Smooth muscle cell (in vitro differentiated cells): ENCODE measurements around the gene SPINT2. TPM values are rescaled to one million over a fixed set of nuclear protein-coding genes. Genes with fewer than 3 reads are reported as not detected.

Experiments used
- DNase-seq: peaks from one replicate; lab custom pipeline; 2025; ENCODE audit not compliant: unreplicated experiment; lab: John Stamatoyannopoulos, UW
- H2AFZ ChIP-seq: fragments of 200-600 bp; sonication (generic); 2 replicates; pipeline ENCODE4 v1.6.0; 2016; ENCODE audit warnings: antibody characterized with exemption, low read depth, mild to moderate bottlenecking
- H3F3A ChIP-seq: fragments of 200-600 bp; sonication (generic); 2 replicates; pipeline ENCODE4 v1.6.0; 2017; ENCODE audit warnings: antibody characterized with exemption, low read depth
- H3K27ac ChIP-seq: fragments of 200-600 bp; sonication (generic); 2 replicates; pipeline ENCODE4 v1.5.1; 2016; ENCODE audit warnings: low read depth, mild to moderate bottlenecking
- H3K27me3 ChIP-seq: fragments of 200-600 bp; sonication (generic); 2 replicates; pipeline ENCODE4 v1.6.1; 2016; ENCODE audit warnings: low read depth, mild to moderate bottlenecking
- H3K36me3 ChIP-seq: fragments of 200-600 bp; sonication (generic); 2 replicates; pipeline ENCODE4 v1.5.1; 2016; ENCODE audit warnings: low read depth
- H3K4me1 ChIP-seq: fragments of 200-600 bp; sonication (generic); 2 replicates; pipeline ENCODE4 v1.5.1; 2016; ENCODE audit warnings: low read depth
- H3K4me2 ChIP-seq: fragments of 200-600 bp; sonication (generic); 2 replicates; pipeline ENCODE4 v1.6.0; 2016; ENCODE audit warnings: mild to moderate bottlenecking
- H3K4me3 ChIP-seq: fragments of 200-600 bp; sonication (generic); 2 replicates; pipeline ENCODE4 v1.5.1; 2016; ENCODE audit warnings: mild to moderate bottlenecking
- H3K79me2 ChIP-seq: fragments of 200-600 bp; sonication (generic); 2 replicates; pipeline ENCODE4 v1.6.0; 2016; ENCODE audit warnings: low read depth, mild to moderate bottlenecking
- H3K9ac ChIP-seq: fragments of 200-600 bp; sonication (generic); 2 replicates; pipeline ENCODE4 v1.6.0; 2016; ENCODE audit warnings: low read depth
- H3K9me3 ChIP-seq: fragments of 200-600 bp; sonication (generic); replicated peaks from 2 replicates; pipeline ENCODE4 v1.5.1; 2016; ENCODE audit warnings: low read depth
- H4K20me1 ChIP-seq: fragments of 200-600 bp; sonication (generic); 2 replicates; pipeline ENCODE4 v1.6.0; 2016; ENCODE audit warnings: low read depth
- WGBS: methylation state at CpG from one replicate; pipeline ENCODE4 v1.1.7; 2016; ENCODE audit warnings: low lambda C conversion rate; 5-methylcytosine and 5-hydroxymethylcytosine counted together
- polyA plus RNA-seq: library from polyadenylated mRNA; unstranded; fragments of >200 nt; fragmentation: Nextera tagmentation; extraction: Ambion mirVana; gene quantifications from 2 replicates; pipeline ENCODE4 v1.2.1, GENCODE V29; 2016
- total RNA-seq: library from RNA; depleted of rRNA; stranded (reverse); fragments of >200 nt; gene quantifications from 2 replicates; pipeline ENCODE4 v1.2.3, GENCODE V29; 2014
- TF ChIP-seq, protein P1 (sequence below): fragments of 200-600 bp; sonication (generic); IDR thresholded peaks from 2 replicates; pipeline ENCODE4 v1.5.1; 2017; ENCODE audit warnings: borderline replicate concordance, mild to moderate bottlenecking, antibody characterized with exemption; ENCODE audit not compliant: insufficient read depth, poor library complexity, severe bottlenecking

SPINT2 gene
- total and polyA plus RNA-seq, 2 experiments from 2014 or later = 153 to 201 TPM

DNA sequence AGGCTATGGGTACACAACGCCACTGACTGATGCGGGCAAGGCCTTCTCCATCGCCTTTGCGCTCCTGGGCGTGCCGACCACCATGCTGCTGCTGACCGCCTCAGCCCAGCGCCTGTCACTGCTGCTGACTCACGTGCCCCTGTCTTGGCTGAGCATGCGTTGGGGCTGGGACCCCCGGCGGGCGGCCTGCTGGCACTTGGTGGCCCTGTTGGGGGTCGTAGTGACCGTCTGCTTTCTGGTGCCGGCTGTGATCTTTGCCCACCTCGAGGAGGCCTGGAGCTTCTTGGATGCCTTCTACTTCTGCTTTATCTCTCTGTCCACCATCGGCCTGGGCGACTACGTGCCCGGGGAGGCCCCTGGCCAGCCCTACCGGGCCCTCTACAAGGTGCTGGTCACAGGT is 62.2 kb downstream of the SPINT2 start:
- H3F3A ChIP-seq = no peaks in the 10 kb centered on the region
- no peak overlapping the region for H3K4me3 ChIP-seq
- H3K4me1 ChIP-seq = peaks cover 3% of the 10 kb centered on the region
- H3K79me2 ChIP-seq = no peaks in the 10 kb centered on the region
- TF ChIP-seq, protein P1, sequence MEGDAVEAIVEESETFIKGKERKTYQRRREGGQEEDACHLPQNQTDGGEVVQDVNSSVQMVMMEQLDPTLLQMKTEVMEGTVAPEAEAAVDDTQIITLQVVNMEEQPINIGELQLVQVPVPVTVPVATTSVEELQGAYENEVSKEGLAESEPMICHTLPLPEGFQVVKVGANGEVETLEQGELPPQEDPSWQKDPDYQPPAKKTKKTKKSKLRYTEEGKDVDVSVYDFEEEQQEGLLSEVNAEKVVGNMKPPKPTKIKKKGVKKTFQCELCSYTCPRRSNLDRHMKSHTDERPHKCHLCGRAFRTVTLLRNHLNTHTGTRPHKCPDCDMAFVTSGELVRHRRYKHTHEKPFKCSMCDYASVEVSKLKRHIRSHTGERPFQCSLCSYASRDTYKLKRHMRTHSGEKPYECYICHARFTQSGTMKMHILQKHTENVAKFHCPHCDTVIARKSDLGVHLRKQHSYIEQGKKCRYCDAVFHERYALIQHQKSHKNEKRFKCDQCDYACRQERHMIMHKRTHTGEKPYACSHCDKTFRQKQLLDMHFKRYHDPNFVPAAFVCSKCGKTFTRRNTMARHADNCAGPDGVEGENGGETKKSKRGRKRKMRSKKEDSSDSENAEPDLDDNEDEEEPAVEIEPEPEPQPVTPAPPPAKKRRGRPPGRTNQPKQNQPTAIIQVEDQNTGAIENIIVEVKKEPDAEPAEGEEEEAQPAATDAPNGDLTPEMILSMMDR = no peak
- no peak overlapping the region for H3K4me2 ChIP-seq
- no peaks in the 10 kb centered on the region for H3K36me3 ChIP-seq
- H3K27ac ChIP-seq = no peak overlapping the region
- H2AFZ ChIP-seq = no peak overlapping the region
- peaks cover 7% of the 10 kb centered on the region for H4K20me1 ChIP-seq
- no peak for DNase-seq
- no peaks in the 10 kb centered on the region for H3K27me3 ChIP-seq
- no peaks in the 10 kb centered on the region for H3K9me3 ChIP-seq
- 98% methylated on average over 22 of the region's 22 CpGs for WGBS
- H3K9ac ChIP-seq = no peak overlapping the region

DNA sequence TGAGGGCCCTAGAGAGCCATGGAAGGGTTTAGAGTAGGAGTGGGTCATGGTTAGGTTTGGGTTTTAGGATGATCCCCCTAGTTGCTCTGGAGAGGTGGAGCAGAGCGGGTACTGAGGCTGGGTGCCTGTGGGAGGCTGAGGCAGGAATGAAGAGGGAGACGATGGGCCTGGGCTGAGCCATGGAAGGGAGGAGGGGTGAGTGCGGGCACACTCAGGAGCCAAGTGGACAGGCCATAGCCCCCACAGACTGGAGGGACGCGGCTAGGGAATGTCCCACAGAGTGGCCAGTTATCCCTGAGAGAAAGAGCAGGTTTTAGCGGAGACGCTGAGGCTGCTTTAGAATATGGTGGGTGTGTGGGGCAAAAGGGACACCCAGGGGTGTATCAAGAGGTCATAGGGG is 65.3 kb downstream of the SPINT2 start:
- Histone ChIP-seq H3K36me3 (no peaks in the 10 kb centered on the region), H3K79me2 (no peaks in the 10 kb centered on the region), H2AFZ (no peak overlapping the region), H3K4me3 (no peak overlapping the region), H3K27ac (no peak overlapping the region), H3K27me3 (no peaks in the 10 kb centered on the region), H3K4me2 (no peak overlapping the region), H3K9ac (no peak overlapping the region), H3K4me1 (no peaks in the 10 kb centered on the region), H3F3A (no peaks in the 10 kb centered on the region), H3K9me3 (no peaks in the 10 kb centered on the region), H4K20me1 (no peaks in the 10 kb centered on the region)
- TF ChIP-seq, protein P1 = no peak
- 97% methylated on average over 6 of the region's 7 CpGs for WGBS
- no peak for DNase-seq

- H3K36me3 ChIP-seq = no peaks in the 10 kb centered on the region
- H3K79me2 ChIP-seq = no peaks in the 10 kb centered on the region
- H3K4me3 ChIP-seq = no peak overlapping the region
- DNase-seq = no peak
- no peak overlapping the region for H3K4me2 ChIP-seq
- H3F3A ChIP-seq = no peaks in the 10 kb centered on the region
- TF ChIP-seq, protein P1 = no peak
- no peak overlapping the region for H3K9ac ChIP-seq
- H3K27me3 ChIP-seq = no peaks in the 10 kb centered on the region
- no peaks in the 10 kb centered on the region for H3K9me3 ChIP-seq
- no peak overlapping the region for H3K27ac ChIP-seq
- no peak overlapping the region for H2AFZ ChIP-seq
- WGBS = 90% methylated on average over 1 of the region's 1 CpG
- H3K4me1 ChIP-seq = no peaks in the 10 kb centered on the region
- H4K20me1 ChIP-seq = no peaks in the 10 kb centered on the region
Measured at GRCh38 chr19:38331728-38332127, 67.4 kb downstream of the SPINT2 start.

DNA sequence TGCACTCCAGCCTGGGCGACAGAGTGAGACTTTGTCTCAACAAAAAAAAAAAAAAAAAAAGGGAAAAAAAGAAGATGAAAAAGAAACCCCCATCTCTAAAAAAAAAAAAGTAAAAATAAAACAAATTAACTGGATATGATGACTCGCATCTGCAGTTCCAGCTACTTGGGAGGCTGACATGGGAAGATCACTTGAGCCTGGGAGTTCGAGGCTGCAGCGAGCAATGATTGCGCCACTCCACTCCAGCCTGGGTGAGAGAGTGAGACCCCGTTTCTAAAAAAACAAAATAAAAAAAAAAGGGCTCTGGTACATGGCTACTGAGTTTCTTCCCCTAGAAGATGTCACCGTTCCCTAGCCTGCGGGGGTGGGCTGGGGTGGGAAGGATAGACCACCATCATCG is 68.9 kb downstream of the SPINT2 start:
- Histone ChIP-seq H3K9ac (no peak overlapping the region), H3K4me1 (peaks cover 3% of the 10 kb centered on the region), H3K4me3 (no peak overlapping the region), H2AFZ (no peak overlapping the region), H3K4me2 (no peak overlapping the region), H3K27me3 (no peaks in the 10 kb centered on the region), H4K20me1 (no peaks in the 10 kb centered on the region), H3K79me2 (no peaks in the 10 kb centered on the region), H3K36me3 (no peaks in the 10 kb centered on the region), H3F3A (no peaks in the 10 kb centered on the region), H3K27ac (no peak overlapping the region), H3K9me3 (no peaks in the 10 kb centered on the region)
- no peak for DNase-seq
- TF ChIP-seq, protein P1 = no peak
- WGBS = 82% methylated on average over 9 of the region's 9 CpGs
